WTC11 (cell line): ENCODE results near the gene KCTD4. TPM values are rescaled to one million over a fixed set of nuclear protein-coding genes. Genes with fewer than 3 reads are reported as not detected.

Experiments used
- ATAC-seq: fragments of 200-7000 bp; cut with Tn5 transposase; 2 replicates; pipeline ENCODE4 v1.10.0; 2021; ENCODE audit warnings: mild to moderate bottlenecking, moderate library complexity
- CTCF ChIA-PET: fragments of 300-600 bp; sonication (Branson Sonifier 250); formaldehyde crosslinking; loops from one replicate; lab custom pipeline; 2021; ENCODE audit warnings: antibody characterized with exemption; lab: Charles Lee
- POLR2A ChIA-PET: fragments of 350-600 bp; sonication (Branson Sonifier 250); formaldehyde crosslinking; loops from one replicate; lab custom pipeline; 2021; ENCODE audit warnings: antibody characterized with exemption; lab: Charles Lee
- DNase-seq: peaks from one replicate; pipeline ENCODE4 v3.0.0; 2021; ENCODE audit warnings: low spot score
- H3K27ac Mint-ChIP-seq: 2 replicates; pipeline ENCODE4 v1.8.0; 2021; ENCODE audit warnings: mixed read lengths
- H3K27me3 Mint-ChIP-seq: 2 replicates; pipeline ENCODE4 v1.8.0; 2021; ENCODE audit warnings: low read depth, mild to moderate bottlenecking, moderate library complexity, mixed read lengths
- H3K36me3 Mint-ChIP-seq: 2 replicates; pipeline ENCODE4 v1.8.0; 2021; ENCODE audit warnings: mixed read lengths
- H3K4me1 Mint-ChIP-seq: 2 replicates; pipeline ENCODE4 v1.8.0; 2022; ENCODE audit warnings: mixed read lengths
- H3K4me3 Mint-ChIP-seq: 2 replicates; pipeline ENCODE4 v1.8.0; 2021; ENCODE audit warnings: mild to moderate bottlenecking, moderate library complexity, mixed read lengths
- H3K9me3 Mint-ChIP-seq: 2 replicates; pipeline ENCODE4 v1.8.0; 2021; ENCODE audit warnings: mixed read lengths
- ATF1 ChIP-seq: sonication (generic); formaldehyde crosslinking; IDR thresholded peaks from 2 replicates; pipeline ENCODE4 v1.8.1; 2023; ENCODE audit warnings: mild to moderate bottlenecking, moderate library complexity, missing genetic modification reagents
- CBFB ChIP-seq: sonication (generic); formaldehyde crosslinking; IDR thresholded peaks from 2 replicates; pipeline ENCODE4 v1.8.1; 2022; ENCODE audit warnings: mild to moderate bottlenecking, low read depth, missing genetic modification reagents
- CDX4 ChIP-seq: fragments of 250-450 bp; sonication (Bioruptor Pico); IDR thresholded peaks from 2 replicates; pipeline ENCODE4 v1.9.0; 2021; ENCODE audit warnings: moderate library complexity, mild to moderate bottlenecking, inconsistent platforms, borderline replicate concordance
- E2F1 ChIP-seq: sonication (generic); formaldehyde crosslinking; IDR thresholded peaks from 2 replicates; pipeline ENCODE4 v1.8.0; 2022; ENCODE audit warnings: mild to moderate bottlenecking, missing genetic modification reagents
- E2F4 ChIP-seq: sonication (generic); formaldehyde crosslinking; IDR thresholded peaks from 2 replicates; pipeline ENCODE4 v1.8.1; 2022; ENCODE audit warnings: low read depth, mild to moderate bottlenecking, moderate library complexity, missing genetic modification reagents, borderline replicate concordance
- EMX1 ChIP-seq: fragments of 250-450 bp; sonication (Bioruptor Pico); IDR thresholded peaks from 2 replicates; pipeline ENCODE4 v1.8.0; 2021; ENCODE audit warnings: mild to moderate bottlenecking
- FOXJ3 ChIP-seq: sonication (generic); formaldehyde crosslinking; IDR thresholded peaks from 2 replicates; pipeline ENCODE4 v1.9.0; 2021; ENCODE audit warnings: missing genetic modification reagents, mild to moderate bottlenecking, borderline replicate concordance
- IRF1 ChIP-seq: sonication (generic); formaldehyde crosslinking; IDR thresholded peaks from 2 replicates; pipeline ENCODE4 v1.8.0; 2023; ENCODE audit warnings: missing genetic modification reagents
- MAX ChIP-seq: sonication (generic); formaldehyde crosslinking; IDR thresholded peaks from 2 replicates; pipeline ENCODE4 v1.8.0; 2022; ENCODE audit warnings: mild to moderate bottlenecking, missing genetic modification reagents
- MXD4 ChIP-seq: fragments of 250-450 bp; sonication (Bioruptor Pico); IDR thresholded peaks from 2 replicates; pipeline ENCODE4 v1.8.0; 2021; ENCODE audit warnings: mild to moderate bottlenecking, moderate library complexity, borderline replicate concordance
- RORB ChIP-seq: fragments of 250-450 bp; sonication (Bioruptor Pico); IDR thresholded peaks from 2 replicates; pipeline ENCODE4 v1.9.0; 2021; ENCODE audit warnings: mild to moderate bottlenecking
- SP1 ChIP-seq: sonication (generic); formaldehyde crosslinking; conservative IDR thresholded peaks from 2 replicates; pipeline ENCODE4 v1.8.1; 2022; ENCODE audit warnings: missing genetic modification reagents
- TEAD1 ChIP-seq: sonication (generic); formaldehyde crosslinking; IDR thresholded peaks from 2 replicates; pipeline ENCODE4 v1.8.0; 2022; ENCODE audit warnings: mild to moderate bottlenecking, missing genetic modification reagents
- USF1 ChIP-seq: sonication (generic); formaldehyde crosslinking; IDR thresholded peaks from 2 replicates; pipeline ENCODE4 v1.8.0; 2022; ENCODE audit warnings: mild to moderate bottlenecking, missing genetic modification reagents
- USF2 ChIP-seq: sonication (generic); formaldehyde crosslinking; IDR thresholded peaks from 2 replicates; pipeline ENCODE4 v1.8.1; 2023; ENCODE audit warnings: mild to moderate bottlenecking, missing genetic modification reagents, moderate library complexity
- ZMAT4 ChIP-seq: fragments of 250-450 bp; sonication (Bioruptor Pico); IDR thresholded peaks from 2 replicates; pipeline ENCODE4 v1.9.0; 2021; ENCODE audit warnings: mild to moderate bottlenecking
- ZNF281 ChIP-seq: sonication (generic); formaldehyde crosslinking; IDR thresholded peaks from 2 replicates; pipeline ENCODE4 v1.8.0; 2023; ENCODE audit warnings: mild to moderate bottlenecking, missing genetic modification reagents
- ZNF317 ChIP-seq: sonication (generic); formaldehyde crosslinking; IDR thresholded peaks from 2 replicates; pipeline ENCODE4 v1.8.1; 2023; ENCODE audit warnings: low read depth, mild to moderate bottlenecking, moderate library complexity, missing genetic modification reagents, borderline replicate concordance
- ZNF416 ChIP-seq: fragments of 250-450 bp; sonication (Bioruptor Pico); IDR thresholded peaks from 2 replicates; pipeline ENCODE4 v1.9.0; 2021; ENCODE audit warnings: mild to moderate bottlenecking, inconsistent platforms
- ZNF423 ChIP-seq: fragments of 250-450 bp; sonication (Bioruptor Pico); IDR thresholded peaks from 2 replicates; pipeline ENCODE4 v2.1.2; 2022; ENCODE audit warnings: mild to moderate bottlenecking, moderate library complexity
- ZNF671 ChIP-seq: fragments of 250-450 bp; sonication (Bioruptor Pico); IDR thresholded peaks from 2 replicates; pipeline ENCODE4 v1.8.0; 2021; ENCODE audit warnings: mild to moderate bottlenecking
- total RNA-seq: library from RNA; stranded (reverse); gene quantifications from 3 replicates; pipeline ENCODE4 v1.2.3, GENCODE V29; 2021

KCTD4 gene
- total RNA-seq, 1 experiment from 2014 or later = not detected

GRCh38 chr13:45219938-45220375 is 19.1 kb upstream of the KCTD4 start:
- Mint-ChIP-seq H3K4me3 (no peak overlapping the region), H3K27ac (no peak overlapping the region), H3K4me1 (peaks cover 30% of the 10 kb centered on the region), H3K9me3 (no peaks in the 10 kb centered on the region), H3K27me3 (no peaks in the 10 kb centered on the region), H3K36me3 (no peaks in the 10 kb centered on the region)
- ChIA-PET POLR2A (no interaction called here), CTCF (interaction anchor here (1.0 to 2.0 kb wide), 2 partner anchors 61 to 151 kb away, joined by 3 to 9 read pairs; no protein-coding TSS in a partner anchor)
- ATAC-seq (no peak), DNase-seq (no peak)
- no peak for TF ChIP-seq CDX4
- TF ChIP-seq MXD4 (CRISPR knock-in tag) = no peak
- no peak for TF ChIP-seq CBFB
- no peak for TF ChIP-seq ZMAT4

- Mint-ChIP-seq H3K27ac (no peak overlapping the region), H3K4me3 (no peak overlapping the region), H3K27me3 (no peaks in the 10 kb centered on the region), H3K9me3 (no peaks in the 10 kb centered on the region), H3K36me3 (no peaks in the 10 kb centered on the region), H3K4me1 (peaks cover 26% of the 10 kb centered on the region)
- ChIA-PET CTCF (interaction anchor here (1.0 to 2.0 kb wide), 3 partner anchors 62 to 173 kb away, joined by 3 to 9 read pairs (median 3); no protein-coding TSS in a partner anchor), POLR2A (no interaction called here)
- no peak for ATAC-seq
- no peak for DNase-seq
- no peak for TF ChIP-seq IRF1 (CRISPR knock-in tag)
- no peak for TF ChIP-seq E2F1 (CRISPR knock-in tag)
- TF ChIP-seq FOXJ3 (CRISPR knock-in tag) = no peak
- TF ChIP-seq ZNF671 (CRISPR knock-in tag) = no peak
- TF ChIP-seq ATF1 (CRISPR knock-in tag) = no peak
- TF ChIP-seq CDX4 = no peak
- TF ChIP-seq MXD4 (CRISPR knock-in tag) = no peak
- TF ChIP-seq MAX = no peak
- TF ChIP-seq, all 79 proteins: peak for 0
Measured at GRCh38 chr13:45219123-45219891, 18.5 kb upstream of the KCTD4 start.

- H3K9me3 Mint-ChIP-seq = no peaks in the 10 kb centered on the region
- no peaks in the 10 kb centered on the region for H3K36me3 Mint-ChIP-seq
- H3K27ac Mint-ChIP-seq = peak overlapping the region; percentile 29; the same call in 1 of the 2 replicates
- H3K4me1 Mint-ChIP-seq = peaks cover 26% of the 10 kb centered on the region
- H3K27me3 Mint-ChIP-seq = no peaks in the 10 kb centered on the region
- H3K4me3 Mint-ChIP-seq = no peak overlapping the region
- ChIA-PET CTCF (interaction anchor here (1.1 to 2.0 kb wide), 2 partner anchors 62 to 172 kb away, joined by 3 to 9 read pairs; no protein-coding TSS in a partner anchor), POLR2A (no interaction called here)
- ATAC-seq = no peak
- no peak for DNase-seq
- TF ChIP-seq RORB (CRISPR knock-in tag) (no peak), ZNF281 (CRISPR knock-in tag) (no peak), CBFB (no peak), USF1 (CRISPR knock-in tag) (no peak), ZNF416 (CRISPR knock-in tag) (no peak), SP1 (no peak), E2F4 (CRISPR knock-in tag) (no peak), TEAD1 (CRISPR knock-in tag) (no peak), ZNF317 (CRISPR knock-in tag) (no peak), EMX1 (no peak), ZNF423 (CRISPR knock-in tag) (no peak), USF2 (CRISPR knock-in tag) (no peak)
Measured at GRCh38 chr13:45218689-45219088, 17.8 kb upstream of the KCTD4 start.
